Lung microvascular endothelial cell (primary cell): ENCODE data around the gene NR5A1. TPM values are rescaled to one million over a fixed set of nuclear protein-coding genes. Genes with fewer than 3 reads are reported as not detected.

Experiments used
- DNase-seq, 2 donors: peaks; one replicate each; pipeline versions ENCODE4 v3.0.0 to v3.0.0-alpha.2; 2010; ENCODE audit warnings: low read depth in 2 of 2
- total RNA-seq: library from RNA; depleted of rRNA; stranded (reverse); fragments of >200 nt; gene quantifications from 2 replicates; pipeline ENCODE4 v1.2.1, GENCODE V29; 2014

Gene NR5A1
- total RNA-seq, 1 donor from 2014 or later, result not detected

DNA sequence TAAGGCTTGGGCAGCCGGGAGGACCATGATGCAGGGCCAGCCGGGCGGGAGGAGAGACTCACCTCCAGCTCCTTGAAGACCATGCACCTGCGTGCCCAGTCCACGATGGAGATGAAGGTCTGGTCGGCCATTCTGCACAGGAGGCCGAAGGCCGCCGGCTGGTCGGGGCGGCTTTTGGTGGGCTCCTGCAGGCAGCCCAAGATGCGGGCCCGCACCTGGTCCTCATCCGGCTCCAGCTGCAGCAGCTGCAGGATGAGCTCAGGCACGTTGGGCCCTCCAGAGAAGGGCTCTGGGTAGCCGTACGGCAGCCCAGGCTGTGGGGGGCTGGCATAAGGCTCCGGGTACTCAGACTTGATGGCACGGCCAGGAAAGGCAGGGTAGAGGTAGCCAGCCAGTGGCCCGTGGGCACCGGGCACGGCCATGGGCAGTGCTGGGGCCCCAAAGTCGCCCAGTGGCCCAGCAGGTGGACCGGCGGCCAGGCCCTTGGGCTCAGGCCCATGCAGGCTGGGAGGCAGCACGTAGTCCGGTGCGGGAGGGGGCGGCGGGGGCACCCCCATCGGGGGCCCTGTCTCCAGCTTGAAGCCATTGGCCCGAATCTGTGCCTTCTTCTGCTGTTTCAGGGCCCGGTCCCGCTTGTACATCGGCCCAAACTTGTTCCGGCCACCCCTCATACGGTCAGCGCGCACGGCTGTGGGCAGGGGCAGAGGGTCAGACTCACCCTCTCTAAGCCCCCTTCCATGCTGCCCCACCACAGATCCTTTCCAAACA lies 7.0 kb downstream of the NR5A1 start:
- no peak for DNase-seq

- DNase-seq, result no peak
These were observed 8.0 kb downstream of the NR5A1 start for GRCh38 chr9:124499216-124499615.

DNA sequence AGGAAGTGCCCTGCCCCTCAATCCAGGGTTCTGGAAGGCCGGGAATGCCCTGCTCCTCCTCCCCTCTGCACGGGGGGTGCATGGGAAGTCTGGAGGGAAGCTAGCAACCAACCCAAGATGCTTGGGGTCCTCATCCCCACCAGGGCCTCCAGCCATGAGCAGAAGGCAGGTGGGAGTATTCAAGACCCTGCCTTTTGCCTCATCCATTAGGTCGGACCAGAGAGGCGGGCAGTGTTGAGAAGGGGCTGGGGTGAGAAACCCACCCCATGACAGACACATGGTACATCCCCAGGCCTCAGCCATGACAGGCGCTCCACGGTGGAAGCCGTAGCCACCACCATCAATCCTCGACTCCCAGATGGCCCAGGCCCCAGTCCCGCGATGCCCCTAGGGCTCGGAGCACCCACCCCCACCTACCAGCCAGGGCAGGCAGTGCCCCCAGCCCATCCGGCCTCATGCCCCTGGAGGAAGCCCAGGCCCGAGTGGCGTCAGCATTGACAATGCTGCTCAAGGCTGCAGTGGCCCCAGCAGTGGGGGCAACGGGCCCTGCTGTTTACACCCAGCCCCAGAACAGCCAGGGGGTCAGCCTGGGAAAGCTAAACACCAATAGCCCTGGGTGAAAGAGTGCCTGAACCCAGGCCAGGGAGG lies 8.6 kb downstream of the NR5A1 start:
- no peak for DNase-seq

DNA sequence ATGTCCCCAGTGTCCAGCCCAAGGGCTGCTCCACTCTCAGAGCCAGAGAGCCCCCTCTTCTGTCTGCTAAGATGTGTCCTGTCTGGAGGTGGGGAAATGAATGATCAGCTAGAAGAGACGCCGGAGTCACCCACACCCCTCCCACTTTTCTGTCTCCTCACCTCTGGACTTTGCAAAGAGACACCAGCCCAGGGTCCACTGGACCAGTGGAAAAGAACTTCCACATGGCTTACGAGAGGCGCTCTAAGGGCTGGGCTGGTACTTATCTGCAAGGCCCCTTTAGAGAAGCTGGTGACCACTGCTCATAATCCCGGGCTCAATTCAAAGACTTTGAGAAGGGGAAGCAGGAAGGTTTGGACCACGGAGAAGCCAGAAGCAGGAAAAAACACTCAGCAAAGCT lies 9.2 kb downstream of the NR5A1 start:
- DNase-seq, result no peak

DNA sequence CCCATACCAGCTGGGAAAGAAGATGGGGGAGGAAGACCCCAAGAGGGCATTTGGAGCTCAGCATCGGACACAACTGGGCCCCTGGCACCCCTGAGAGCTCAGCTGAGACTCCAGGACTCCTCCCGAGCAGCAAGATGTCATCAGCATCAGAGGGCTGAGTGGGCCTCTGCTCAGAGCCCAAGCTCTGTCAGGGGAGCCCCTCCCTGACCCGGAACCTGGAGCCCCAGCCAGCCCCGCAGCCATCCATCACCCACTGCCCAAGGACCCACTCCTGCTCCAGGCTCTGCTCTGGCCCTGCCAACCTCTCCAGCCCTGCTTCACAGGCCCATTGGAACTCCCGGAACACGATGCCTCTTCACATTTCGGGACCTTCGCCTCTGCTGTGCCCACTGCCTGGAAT lies 9.8 kb downstream of the NR5A1 start:
- DNase-seq, result no peak

- no peak for DNase-seq
These were observed 10.7 kb downstream of the NR5A1 start for GRCh38 chr9:124496463-124496862.

DNA sequence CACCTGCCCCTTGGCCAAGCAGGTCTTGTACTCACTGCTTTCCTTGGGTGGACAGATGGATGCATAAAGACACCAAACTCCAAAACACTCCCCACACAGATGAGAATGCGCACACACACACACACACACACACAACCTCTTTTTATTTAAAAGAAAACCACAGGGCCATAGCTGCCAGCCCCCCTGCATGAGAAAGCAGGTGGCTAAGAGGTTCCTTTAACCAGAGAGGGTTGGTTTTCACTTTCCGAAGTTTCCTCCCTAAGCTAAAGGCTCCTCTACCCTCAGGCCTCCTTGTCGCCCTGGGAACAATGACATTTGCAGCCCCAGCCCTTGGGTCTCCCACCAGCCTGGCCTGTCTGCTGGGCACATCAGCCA lies 11.1 kb downstream of the NR5A1 start:
- no peak for DNase-seq

- DNase-seq, result no peak
These were observed 11.8 kb downstream of the NR5A1 start for GRCh38 chr9:124495126-124496074.

GRCh38 chr9:124493794-124494479 lies 13.3 kb downstream of the NR5A1 start:
- DNase-seq, result no peak

DNA sequence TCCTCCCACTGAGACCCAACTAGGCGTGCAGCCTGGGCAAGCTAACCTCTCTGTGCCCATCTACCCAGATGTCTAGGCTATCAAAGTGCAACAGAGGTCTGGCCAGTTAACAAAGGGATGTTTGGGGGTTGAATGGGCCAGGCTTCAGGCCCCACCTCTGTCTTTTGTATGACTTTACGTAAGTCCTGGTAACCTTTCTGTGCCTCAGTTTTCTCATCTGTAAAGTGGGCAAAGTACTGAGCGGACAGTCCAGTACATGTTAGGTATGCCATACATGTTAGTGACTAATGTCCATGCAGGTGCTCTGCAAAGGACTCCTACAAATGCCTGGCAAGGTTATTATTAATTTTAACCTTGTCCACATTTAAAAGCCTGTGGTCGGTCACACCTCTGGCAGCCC lies 14.0 kb downstream of the NR5A1 start:
- DNase-seq, result no peak

DNA sequence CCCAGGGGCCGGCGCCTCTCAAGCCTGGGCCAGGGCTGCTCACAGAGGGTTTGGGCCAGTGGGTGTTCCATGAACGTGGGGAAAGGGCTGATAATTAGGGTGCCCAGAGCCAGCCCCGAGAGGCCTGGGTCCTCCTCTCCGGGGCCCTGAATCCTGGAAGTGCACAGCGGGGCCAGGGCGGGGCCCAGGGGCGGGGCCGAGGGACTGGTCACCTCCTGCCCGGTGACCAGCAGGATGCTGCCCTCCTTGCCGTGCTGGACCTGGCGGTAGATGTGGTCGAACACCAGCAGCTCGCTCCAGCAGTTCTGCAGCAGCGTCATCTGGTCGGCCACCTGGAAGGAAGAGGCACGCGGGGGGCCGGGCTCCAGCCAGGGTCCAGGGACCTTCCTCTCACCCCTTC lies 14.4 kb downstream of the NR5A1 start:
- no peak for DNase-seq

DNA sequence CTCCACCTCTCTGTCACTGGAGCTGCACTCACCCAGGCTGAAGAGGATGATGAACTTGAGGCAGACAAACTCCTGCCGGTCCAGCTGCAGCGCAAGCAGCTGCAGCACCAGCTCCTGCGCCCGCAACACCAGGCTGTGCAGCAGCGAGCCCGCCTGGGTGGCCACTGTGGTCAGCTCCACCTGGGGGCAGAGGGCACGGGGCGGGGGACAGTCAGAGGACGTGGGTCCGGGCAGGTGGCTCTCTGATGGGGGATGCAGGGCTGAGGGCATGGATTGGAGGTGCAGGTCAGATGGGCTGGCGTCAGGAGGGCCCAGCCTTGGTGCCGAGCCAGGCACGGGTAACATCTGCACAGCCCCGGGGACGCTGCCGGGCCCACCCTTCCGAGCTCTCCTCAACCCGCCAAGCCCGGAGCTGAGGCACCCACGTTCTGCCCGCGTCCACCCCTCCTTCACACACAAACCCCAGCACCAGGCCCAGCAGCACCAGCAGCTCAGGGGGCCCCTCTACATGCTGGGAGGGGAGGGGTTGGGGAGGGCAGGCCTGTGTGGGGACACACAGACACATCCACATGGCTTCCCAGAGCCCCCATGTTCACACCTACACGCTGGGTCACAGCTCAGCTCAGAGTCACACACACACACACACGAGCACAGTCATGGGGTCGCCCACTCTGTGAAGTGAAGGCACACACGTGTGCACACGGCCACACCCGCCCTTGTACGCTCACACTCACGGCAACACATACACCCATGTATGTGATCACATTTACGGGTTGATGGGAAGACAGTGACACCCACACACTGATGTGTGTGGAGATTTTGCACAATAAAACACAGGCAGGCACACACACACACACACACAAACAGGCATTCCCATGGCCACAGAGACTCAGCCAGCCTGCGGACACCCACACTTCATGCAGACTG lies 15.9 kb downstream of the NR5A1 start:
- no peak for DNase-seq

GRCh38 chr9:124490004-124490403 lies 17.2 kb downstream of the NR5A1 start:
- DNase-seq, result no peak

DNA sequence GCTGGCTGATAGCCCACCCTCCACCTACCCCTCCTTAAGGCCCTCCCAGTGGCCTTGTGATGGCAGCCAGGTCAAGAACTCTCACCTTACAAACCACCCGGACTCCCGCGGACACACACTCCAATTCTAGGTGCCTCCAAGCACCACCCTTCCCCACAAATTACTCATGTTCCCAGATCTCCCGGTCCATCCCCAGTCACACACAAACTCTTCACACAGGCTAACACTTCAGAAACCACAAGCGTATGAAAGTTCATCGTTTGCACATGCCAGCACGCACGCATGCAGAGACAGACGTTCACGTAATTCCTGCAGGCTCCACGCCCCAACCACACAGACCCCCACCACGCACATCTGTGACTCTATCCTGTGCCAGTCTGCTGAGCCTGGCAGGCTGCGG lies 18.0 kb downstream of the NR5A1 start:
- DNase-seq, result no peak

DNA sequence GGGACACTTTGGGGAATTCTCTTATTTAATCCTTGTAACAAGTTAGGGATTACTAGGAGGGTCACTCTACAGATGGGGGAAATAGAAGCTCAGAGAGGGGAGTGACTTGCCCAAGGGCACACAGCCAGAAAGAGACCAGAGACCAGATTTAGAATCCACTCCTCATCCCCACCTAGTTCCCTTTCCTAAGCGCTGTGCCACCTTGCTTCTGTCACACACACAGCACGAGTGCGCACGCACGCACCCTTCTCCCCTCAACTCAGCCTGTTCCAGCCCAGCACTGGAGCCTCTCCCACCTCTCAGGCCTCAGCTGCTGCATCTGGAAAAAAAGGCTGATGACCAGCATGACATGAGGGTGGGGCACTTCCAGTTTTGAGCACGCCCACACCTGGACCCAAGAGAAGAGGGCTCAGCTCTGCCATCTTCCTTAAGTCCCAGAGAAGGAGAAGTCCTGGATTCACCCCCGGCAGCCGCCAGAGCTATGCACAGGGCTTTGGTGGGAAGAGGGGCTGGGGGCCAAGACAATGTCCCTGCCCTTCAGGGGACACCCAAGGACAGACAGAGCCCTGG lies 18.5 kb downstream of the NR5A1 start:
- no peak for DNase-seq

GRCh38 chr9:124487260-124488182 lies 19.7 kb downstream of the NR5A1 start:
- DNase-seq, result no peak

GRCh38 chr9:124486778-124487259 lies 20.4 kb downstream of the NR5A1 start:
- DNase-seq, result peak in 1 of 2 donors; percentile 21

DNA sequence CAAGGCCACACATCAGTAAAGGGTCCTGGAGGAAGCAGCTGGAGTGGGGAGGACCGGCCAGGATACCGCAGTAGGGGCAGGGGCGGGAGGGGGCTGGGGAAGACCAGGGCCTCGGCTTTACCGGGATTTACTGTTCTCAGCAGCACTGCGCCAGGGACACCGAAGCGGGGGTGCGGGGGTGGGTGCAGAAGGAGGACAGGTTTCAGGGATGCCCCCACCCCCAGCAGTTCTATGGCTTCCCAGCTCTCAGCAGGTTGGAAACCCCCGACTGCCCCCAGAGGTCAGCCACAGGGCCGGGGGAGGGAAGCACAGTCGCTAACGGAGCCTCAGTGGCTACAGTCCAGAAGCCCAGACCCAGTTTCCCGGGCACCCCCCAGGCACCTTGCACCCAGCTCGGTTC lies 21.3 kb downstream of the NR5A1 start:
- no peak for DNase-seq

GRCh38 chr9:124485201-124485600 lies 22.0 kb downstream of the NR5A1 start:
- no peak for DNase-seq
